GM18498 (cell line): ENCODE measurements around the gene ICAM2.
A peak's percentile ranks its signal among the peaks of the same experiment; 100 is the strongest.
"Not testable (repeated sequence)": the region's sequence is repeated elsewhere in the genome, so short reads cannot be mapped to it uniquely, and the experiment has no call there.

Experiments used
- ATAC-seq: cut with Tn5 transposase; IDR thresholded peaks from one replicate; pipeline ENCODE4 v1.9.1; 2021; ENCODE audit warnings: mild to moderate bottlenecking, moderate library complexity; ENCODE audit not compliant: unreplicated experiment

Gene ICAM2

GRCh38 chr17:64045176-64045575 is 24.7 kb upstream of the ICAM2 start:
- ATAC-seq = no peak

DNA sequence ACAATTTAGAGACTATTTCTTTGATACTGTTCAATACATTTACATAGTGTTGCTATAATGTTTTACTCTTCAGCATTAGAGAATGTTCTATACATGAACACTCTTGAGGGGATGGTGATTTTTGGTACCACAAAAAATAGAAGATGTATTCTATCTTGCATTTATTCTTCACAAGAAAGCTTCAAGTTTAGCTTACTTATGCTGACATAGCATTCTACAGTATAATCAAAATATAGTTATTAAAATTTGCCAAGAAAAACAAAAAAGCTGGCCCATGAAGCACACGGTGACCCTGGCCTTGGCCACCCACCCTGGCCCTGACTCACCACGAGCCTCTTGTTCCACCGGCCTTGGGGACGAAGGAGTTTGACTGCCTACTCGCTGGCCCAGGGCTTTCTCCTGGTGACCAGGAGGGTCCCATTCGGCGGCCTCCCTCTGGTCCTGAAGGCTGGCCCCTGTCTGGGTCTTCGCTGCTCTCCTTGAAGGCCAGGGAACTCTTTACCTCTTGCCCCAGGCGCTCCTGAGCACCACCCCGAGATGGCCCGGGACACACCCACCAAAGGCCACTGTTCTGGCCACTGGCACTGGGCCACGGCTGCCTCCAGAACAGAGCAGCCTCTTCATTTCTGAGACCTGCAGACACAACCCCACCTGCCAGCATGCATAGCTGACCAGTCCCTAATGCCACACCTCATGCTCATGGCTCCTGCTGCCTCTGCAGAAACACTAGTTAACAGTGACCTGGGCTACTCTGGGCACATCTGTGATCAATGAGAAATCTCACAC is 22.5 kb upstream of the ICAM2 start:
- no peak for ATAC-seq

DNA sequence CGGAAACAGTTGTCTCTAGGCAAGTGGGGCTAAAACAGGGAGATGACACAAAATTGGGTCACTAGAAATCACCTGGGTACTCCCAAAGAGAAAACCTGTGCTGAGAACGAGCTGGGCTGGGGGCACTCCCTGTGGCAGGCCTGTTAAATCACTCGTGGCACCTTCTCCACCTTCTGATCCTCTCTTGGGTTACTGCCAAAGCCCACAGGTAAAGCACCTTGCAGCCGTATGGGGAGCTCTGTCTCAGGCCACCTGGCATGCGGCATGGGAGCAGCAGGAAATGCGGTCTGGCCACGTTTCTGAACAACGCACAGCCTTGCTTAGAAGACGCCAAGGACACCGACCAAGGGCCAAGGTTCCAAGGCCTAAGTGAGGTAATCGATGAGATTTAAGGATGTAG is 21.5 kb upstream of the ICAM2 start:
- ATAC-seq = no peak

DNA sequence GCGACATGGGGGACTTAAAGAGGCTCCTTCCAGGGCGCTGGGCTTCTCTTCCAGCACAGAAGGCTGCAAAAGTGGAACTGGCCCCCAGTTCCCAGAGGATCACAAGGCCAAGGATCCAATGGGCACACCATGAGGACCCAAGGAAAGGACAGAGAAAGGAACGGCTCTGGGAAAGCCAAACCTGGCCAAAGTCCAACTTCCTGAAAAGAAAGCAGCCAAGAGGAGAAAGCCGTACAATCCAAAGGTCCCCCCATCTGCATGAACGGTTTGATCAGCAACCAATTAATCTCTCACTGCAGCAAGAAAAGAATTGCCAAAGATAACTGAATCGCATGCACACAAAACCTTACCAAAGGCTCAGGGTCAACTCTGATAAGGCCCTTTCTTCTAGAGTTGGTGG is 19.8 kb upstream of the ICAM2 start:
- ATAC-seq = no peak

DNA sequence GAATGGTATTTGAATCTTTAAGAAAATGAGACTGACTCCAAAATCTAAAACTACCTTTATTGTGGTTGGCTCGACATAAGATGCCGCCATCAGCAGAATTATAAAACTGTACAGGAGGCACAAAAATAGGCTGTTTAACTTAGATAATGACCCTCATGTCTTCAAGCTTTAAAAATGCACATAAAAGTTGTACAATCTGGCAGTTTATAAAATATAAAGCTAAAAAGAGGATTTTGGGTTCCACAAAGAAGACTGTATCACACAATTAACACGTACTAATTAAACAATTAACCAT is 18.6 kb upstream of the ICAM2 start:
- ATAC-seq = no peak

GRCh38 chr17:64038331-64039105 is 18.1 kb upstream of the ICAM2 start:
- no peak for ATAC-seq

GRCh38 chr17:64037802-64038201 is 17.4 kb upstream of the ICAM2 start:
- ATAC-seq = no peak

DNA sequence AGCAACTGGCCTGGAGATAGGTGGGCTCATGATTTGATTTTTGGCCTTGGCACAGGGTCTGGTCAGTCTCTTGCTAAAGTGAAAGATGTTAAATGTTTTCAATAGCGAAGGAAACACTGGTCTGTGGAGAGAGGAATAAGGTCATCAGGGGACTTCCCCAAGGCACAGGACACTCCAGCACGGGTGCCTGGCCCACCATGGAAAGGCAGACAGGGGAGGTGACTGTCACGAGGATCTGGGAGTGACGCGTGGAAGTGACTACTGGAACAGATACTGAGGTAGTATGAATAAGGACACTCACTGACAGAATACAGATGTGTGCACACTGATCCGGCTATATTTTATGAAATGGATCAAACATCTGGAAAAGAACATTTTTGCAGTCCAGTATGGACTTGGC is 16.7 kb upstream of the ICAM2 start:
- ATAC-seq = no peak

GRCh38 chr17:64036198-64036922 is 15.9 kb upstream of the ICAM2 start:
- no peak for ATAC-seq

- ATAC-seq = no peak
These were observed 11.6 kb upstream of the ICAM2 start for GRCh38 chr17:64032081-64032480.

DNA sequence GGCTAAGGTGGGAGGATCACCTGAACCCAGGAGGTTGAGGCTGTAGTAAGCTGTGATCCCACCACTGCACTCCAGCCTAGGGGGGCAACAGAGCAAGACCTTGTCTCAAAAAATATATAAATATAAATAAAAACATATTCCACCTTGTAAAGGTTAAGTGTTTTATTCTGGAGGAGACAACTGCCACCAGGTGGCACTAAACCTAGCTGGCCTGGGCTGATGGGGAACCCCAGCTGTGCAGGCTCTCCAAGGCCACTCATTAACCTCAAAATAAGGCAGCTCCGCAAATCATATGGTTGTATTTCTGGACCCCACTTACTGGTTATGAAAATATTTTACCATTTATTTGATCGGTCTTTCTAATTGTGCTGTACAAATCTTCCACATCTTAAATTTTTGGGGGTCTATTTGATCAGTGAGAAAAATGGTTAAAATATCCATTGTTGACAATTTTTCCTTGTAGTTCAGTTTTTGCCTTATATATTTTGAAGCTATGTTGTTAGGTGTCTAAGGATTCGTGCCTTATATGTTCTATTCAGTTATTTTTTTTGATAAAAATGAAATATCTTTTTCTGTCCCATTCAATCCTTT is 8.5 kb upstream of the ICAM2 start:
- ATAC-seq = no peak

GRCh38 chr17:64025732-64026294 is 5.4 kb upstream of the ICAM2 start:
- ATAC-seq = peak; percentile 62

DNA sequence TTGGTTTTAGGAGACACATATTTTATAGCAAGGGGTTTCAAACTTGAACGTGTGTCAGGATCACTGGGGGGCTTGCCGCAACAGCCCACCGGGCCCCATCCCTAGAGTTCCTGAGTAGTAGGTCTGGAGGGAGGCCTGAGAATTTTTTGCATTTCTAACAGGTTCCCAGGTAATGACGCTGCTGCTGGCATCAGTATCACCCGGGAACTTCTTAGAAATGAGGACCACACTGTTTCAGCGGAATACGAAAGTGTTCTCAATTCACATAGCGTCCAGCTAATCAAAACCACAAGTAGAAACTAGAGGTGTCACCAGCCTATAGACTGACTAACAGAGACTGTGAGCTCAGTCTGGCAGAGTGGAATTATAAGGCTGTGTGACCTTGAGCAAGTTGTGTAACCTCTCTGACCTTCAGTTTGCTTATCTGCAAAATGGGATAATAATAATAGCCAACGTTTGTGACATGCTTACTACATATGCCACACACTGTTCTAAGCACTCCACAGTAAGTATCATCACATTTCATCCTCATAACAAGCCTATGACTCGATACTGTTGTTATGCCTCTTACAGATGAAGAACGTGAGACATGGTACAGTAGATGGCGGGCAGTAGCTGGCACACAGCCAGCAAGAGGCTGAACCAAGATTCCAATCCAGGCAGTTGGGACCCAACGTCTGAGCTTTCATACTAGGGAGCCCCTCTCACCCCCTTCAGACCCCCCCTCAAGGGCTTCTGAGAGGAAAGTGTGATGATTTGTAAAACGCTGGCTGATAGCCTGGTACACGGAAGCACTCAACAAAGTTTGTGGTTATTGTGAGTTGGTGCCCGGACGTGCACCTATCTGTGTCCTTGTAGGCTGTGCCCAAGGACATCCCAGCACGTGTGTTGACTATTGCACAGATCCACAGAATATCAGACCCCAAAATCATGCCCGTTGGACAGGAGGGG is 4.6 kb upstream of the ICAM2 start:
- no peak for ATAC-seq

DNA sequence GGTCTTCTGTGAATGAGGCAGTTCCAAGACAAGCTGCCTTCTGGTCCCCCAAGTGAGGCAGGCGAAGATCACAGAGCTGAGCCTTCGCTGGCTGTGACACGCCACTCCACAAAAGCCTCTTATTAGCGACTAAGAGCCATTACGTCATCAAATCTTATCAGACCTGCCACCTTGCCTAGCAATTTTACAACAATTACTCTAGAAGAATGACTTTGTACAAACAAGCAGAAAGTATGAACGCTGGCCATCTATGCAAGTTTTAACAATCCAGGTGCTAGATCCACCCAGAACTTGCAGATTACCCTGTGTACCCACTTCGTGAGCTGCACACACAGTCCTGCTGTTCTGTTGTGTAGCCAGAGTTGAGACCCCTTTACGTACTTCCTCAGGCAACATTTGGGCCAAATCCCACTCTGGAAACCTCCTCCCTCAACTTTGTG is 3.8 kb upstream of the ICAM2 start:
- no peak for ATAC-seq

DNA sequence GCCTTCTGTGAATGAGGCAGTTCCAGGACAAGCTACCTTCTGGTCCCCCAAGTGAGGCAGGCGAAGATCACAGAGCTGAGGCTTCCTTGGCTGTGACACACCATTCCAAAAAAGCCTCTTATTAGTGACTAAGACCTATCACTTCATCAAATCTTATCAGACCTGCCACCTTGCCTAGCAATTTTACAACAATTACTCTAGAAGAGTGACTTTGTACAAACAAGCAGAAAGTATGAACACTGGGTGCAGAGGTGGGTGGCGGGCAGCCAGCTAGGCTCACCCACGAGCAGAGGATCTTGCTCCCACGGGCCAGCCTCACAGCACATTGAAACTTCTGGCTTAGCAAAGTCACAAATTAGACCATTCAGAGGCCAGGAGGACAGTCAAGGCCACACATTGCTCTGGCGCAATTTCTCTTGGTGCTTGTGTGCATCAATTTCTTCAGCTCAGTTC is 2.2 kb upstream of the ICAM2 start:
- no peak for ATAC-seq

DNA sequence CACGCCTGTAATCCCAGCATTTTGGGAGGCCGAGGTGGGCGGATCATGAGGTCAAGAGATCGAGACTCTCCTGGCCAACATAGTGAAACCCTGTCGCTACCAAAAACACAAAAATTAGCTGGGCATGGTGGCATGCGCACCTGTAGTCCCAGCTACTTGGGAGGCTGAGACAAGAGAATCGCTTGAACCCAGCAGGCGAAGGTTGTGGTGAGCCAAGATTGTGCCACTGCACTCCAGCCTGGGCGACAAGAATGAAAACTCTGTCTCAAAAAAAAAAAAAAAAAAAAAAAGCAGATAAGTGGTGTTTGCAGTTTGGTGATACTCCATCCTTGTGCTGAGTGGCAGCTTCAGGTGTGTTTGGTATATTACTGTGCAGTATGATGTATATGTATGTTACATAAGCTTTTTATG is 877 bp downstream of the ICAM2 start:
- not testable (repeated sequence) for ATAC-seq

DNA sequence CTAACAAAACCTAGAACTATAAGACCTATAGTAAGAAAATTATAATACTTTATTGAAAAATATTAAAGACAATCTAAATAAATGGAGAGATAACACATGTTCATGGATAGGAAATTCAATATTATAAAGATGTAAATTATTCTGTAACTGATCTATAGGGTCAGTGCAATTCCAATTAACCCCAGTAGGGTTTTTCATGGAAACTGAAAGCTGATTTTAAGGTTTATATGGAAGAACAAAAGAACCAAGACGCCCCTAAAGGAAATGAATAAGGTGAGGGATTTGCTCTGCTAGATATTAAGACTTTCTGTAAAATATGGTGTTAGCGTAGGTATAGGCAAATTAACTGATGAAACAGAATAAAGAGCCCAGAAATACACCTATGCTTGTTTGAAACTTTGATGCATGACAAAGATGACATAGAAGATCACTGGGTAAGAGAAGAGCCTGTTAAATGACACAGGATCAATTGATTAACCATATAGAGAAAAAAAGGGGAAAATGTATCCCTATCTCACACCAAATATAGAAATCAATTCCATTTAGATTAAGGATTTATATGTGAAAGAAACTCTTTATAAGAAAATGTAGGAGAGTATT is 3.0 kb downstream of the ICAM2 start:
- ATAC-seq = no peak

- ATAC-seq = no peak
These were observed 3.5 kb downstream of the ICAM2 start for GRCh38 chr17:64016974-64017373.

DNA sequence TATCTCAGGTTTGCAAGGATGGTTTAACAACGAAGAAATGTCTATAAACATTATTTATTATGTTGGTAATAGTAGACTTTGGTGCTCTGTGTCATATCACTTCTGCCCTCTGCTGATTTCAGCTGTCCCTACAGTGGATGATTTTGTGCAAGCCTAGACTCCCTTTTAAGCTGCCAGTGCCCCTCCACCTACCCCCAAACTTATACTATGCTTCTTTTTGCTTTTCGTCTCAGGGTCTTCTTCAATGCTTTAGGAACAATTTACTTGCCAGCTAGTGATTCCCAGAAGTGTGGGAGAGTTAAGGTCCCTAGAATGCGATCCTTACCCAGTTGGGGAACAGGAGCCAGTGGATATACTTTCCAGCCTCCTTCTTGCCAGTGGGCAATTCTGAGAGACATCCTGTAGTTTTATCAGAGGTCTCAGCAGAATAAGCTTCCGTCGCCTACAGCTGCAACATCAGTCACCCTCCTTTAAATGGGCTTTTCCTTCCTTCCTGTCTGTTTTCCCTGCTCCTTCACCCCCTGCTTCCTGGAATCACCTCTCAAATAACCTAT is 4.1 kb downstream of the ICAM2 start:
- no peak for ATAC-seq
